CD14-positive monocyte (primary cell): ENCODE results near the gene TJAP1. TPM values are rescaled to one million over a fixed set of nuclear protein-coding genes. Genes with fewer than 3 reads are reported as not detected.

Experiments used
- DNase-seq, 3 donors: peaks; one replicate each; pipeline ENCODE4 v3.0.0-alpha.2; 2011 to 2022
- H2AFZ ChIP-seq: 2 replicates; pipeline ENCODE4 v1.6.0; 2012; ENCODE audit warnings: mild to moderate bottlenecking, low read depth, low read length, inconsistent platforms; ENCODE audit not compliant: insufficient read depth, poor library complexity, severe bottlenecking
- H3K27ac ChIP-seq, 2 donors: 1 replicate in 1 of 2; 2 replicates in 1 of 2; pipeline ENCODE4 v1.5.1; 2012 to 2013; ENCODE audit warnings: low read length in 2 of 2, control low read depth in 1 of 2, inconsistent platforms in 1 of 2, low read depth in 1 of 2, mild to moderate bottlenecking in 1 of 2
- H3K27me3 ChIP-seq, 2 donors: one replicate each; pipeline versions ENCODE4 v1.6.0 to v1.6.1; 2011 to 2013; ENCODE audit warnings: low read length in 2 of 2; ENCODE audit not compliant: control insufficient read depth in 2 of 2, insufficient read depth in 2 of 2
- H3K36me3 ChIP-seq, 2 donors: replicated peaks in 1 of 2; 1 replicate in 1 of 2; 2 replicates in 1 of 2; pipeline versions ENCODE4 v1.5.1 to v1.6.1; 2012 to 2013; ENCODE audit warnings: low read length in 2 of 2, control low read depth in 1 of 2, inconsistent platforms in 1 of 2, mild to moderate bottlenecking in 1 of 2; ENCODE audit not compliant: insufficient read depth in 2 of 2, control insufficient read depth in 1 of 2
- H3K4me1 ChIP-seq, 2 donors: 1 replicate in 1 of 2; 2 replicates in 1 of 2; pipeline versions ENCODE4 v1.5.1 to v1.6.1; 2012 to 2013; ENCODE audit warnings: low read length in 2 of 2, control low read depth in 1 of 2, inconsistent platforms in 1 of 2, mild to moderate bottlenecking in 1 of 2, moderate library complexity in 1 of 2; ENCODE audit not compliant: insufficient read depth in 2 of 2, control insufficient read depth in 1 of 2
- H3K4me2 ChIP-seq: replicated peaks from 2 replicates; pipeline ENCODE3; 2012; ENCODE audit warnings: low read length, moderate library complexity, mild to moderate bottlenecking; ENCODE audit not compliant: poor library complexity, severe bottlenecking; ENCODE audit errors: extremely low read depth
- H3K4me3 ChIP-seq, 3 experiments: fragments of 200-600 bp in 1 of 3; sonication (generic) in 1 of 3; replicated peaks in 1 of 3; 1 replicate in 2 of 3; 2 replicates in 1 of 3; pipeline ENCODE4 v1.5.1; 2011 to 2013; ENCODE audit warnings: low read length in 3 of 3, mild to moderate bottlenecking in 3 of 3, control low read depth in 2 of 3, low read depth in 2 of 3, inconsistent platforms in 1 of 3, moderate library complexity in 1 of 3
- H3K79me2 ChIP-seq: 2 replicates; pipeline ENCODE4 v1.6.0; 2012; ENCODE audit warnings: mild to moderate bottlenecking, control low read depth, inconsistent platforms, low read length, moderate library complexity; ENCODE audit not compliant: insufficient read depth
- H3K9ac ChIP-seq: 2 replicates; pipeline ENCODE4 v1.6.0; 2017; ENCODE audit warnings: low read length, mild to moderate bottlenecking; ENCODE audit not compliant: insufficient read depth, poor library complexity, severe bottlenecking
- H3K9me3 ChIP-seq, 2 donors: replicated peaks in 1 of 2; 1 replicate in 1 of 2; 2 replicates in 1 of 2; pipeline versions ENCODE4 v1.5.1 to v1.6.1; 2012 to 2013; ENCODE audit warnings: low read length in 2 of 2, control low read depth in 1 of 2; ENCODE audit not compliant: control insufficient read depth in 1 of 2, insufficient read depth in 1 of 2
- H4K20me1 ChIP-seq: 2 replicates; pipeline ENCODE4 v1.6.0; 2012; ENCODE audit warnings: mild to moderate bottlenecking, low read length, control low read depth, moderate library complexity; ENCODE audit not compliant: insufficient read depth
- H3K27ac Mint-ChIP-seq, 7 donors: one replicate each; pipeline ENCODE4 v1.8.0; 2020; ENCODE audit warnings: mild to moderate bottlenecking in 7 of 7, mixed read lengths in 7 of 7, moderate library complexity in 6 of 7, inconsistent platforms in 2 of 7
- H3K27me3 Mint-ChIP-seq, 3 donors: one replicate each; pipeline ENCODE4 v1.8.0; 2021 to 2022; ENCODE audit warnings: low read depth in 3 of 3, mild to moderate bottlenecking in 3 of 3, mixed read lengths in 3 of 3, moderate library complexity in 3 of 3, inconsistent platforms in 1 of 3
- H3K36me3 Mint-ChIP-seq, 2 donors: one replicate each; pipeline ENCODE4 v1.8.0; 2020; ENCODE audit warnings: mixed read lengths in 2 of 2, inconsistent platforms in 1 of 2, mild to moderate bottlenecking in 1 of 2
- H3K4me1 Mint-ChIP-seq: one replicate; pipeline ENCODE4 v1.8.0; 2020; ENCODE audit warnings: mild to moderate bottlenecking, mixed read lengths
- H3K4me3 Mint-ChIP-seq, 2 donors: one replicate each; pipeline ENCODE4 v1.8.0; 2020; ENCODE audit warnings: mild to moderate bottlenecking in 2 of 2, mixed read lengths in 2 of 2, moderate library complexity in 1 of 2
- H3K9me3 Mint-ChIP-seq, 7 donors: one replicate each; pipeline ENCODE4 v1.8.0; 2020 to 2022; ENCODE audit warnings: mixed read lengths in 7 of 7, mild to moderate bottlenecking in 6 of 7, moderate library complexity in 6 of 7, inconsistent platforms in 2 of 7
- WGBS: methylation state at CpG from one replicate; pipeline ENCODE4 v1.1.5; 2013; ENCODE audit warnings: missing lambda C conversion rate; ENCODE audit not compliant: insufficient coverage; 5-methylcytosine and 5-hydroxymethylcytosine counted together
- intact Hi-C, 2 donors: fragments of 100-400 bp; cut with micrococcal nuclease; formaldehyde crosslinking; loops; one replicate each; pipeline versions ENCODE4 v1.15.0 to v1.15.1; 2023
- polyA plus RNA-seq, 3 donors: library from polyadenylated mRNA; depleted of rRNA in 1 of 3; unstranded in 2 of 3; stranded (reverse) in 1 of 3; fragments of 300-500 nt in 2 of 3; fragments of >200 nt in 1 of 3; fragmentation: Illumina TruSeq in 2 of 3; gene quantifications; 1 replicate in 2 of 3; 2 replicates in 1 of 3; pipeline ENCODE4 v1.2.3, GENCODE V29; 2012 to 2021
- TF ChIP-seq, protein P1 (sequence below): fragments of 200-600 bp; IDR thresholded peaks from one replicate; pipeline ENCODE4 v1.8.0; 2022; ENCODE audit warnings: antibody characterized with exemption, mild to moderate bottlenecking

The TJAP1 gene
- polyA plus RNA-seq, 3 donors, result 3.2 to 43.4 (median 3.2) TPM

DNA sequence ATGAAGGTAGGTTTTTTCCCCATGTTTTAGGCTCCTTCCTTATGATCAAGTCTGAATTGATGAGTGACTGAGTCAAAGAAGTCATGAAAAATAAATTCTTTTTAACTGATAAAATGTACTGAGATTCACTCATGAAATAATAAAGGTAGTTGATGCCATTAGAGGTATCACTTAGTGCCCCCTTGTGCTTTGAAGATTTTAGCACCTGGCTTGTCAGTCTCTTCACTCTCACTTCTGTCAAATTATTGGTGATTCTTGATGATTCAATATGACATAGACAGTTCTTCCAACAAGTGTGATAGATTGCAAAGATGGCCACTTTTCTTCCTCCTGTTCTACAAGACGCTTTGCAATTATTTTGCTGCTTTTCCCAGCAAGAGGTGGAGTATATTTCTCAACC lies 17.8 kb upstream of the TJAP1 start:
- Mint-ChIP-seq H3K4me3 (no peak overlapping the region), H3K9me3 (peaks cover 0 to 28% (median 7%) of the 10 kb centered on the region in 7 donors), H3K36me3 (peaks cover 2 to 9% of the 10 kb centered on the region in 2 donors), H3K4me1 (peaks cover 7% of the 10 kb centered on the region), H3K27me3 (peaks cover 56 to 67% (median 57%) of the 10 kb centered on the region in 3 donors), H3K27ac (no peak overlapping the region)
- Histone ChIP-seq H4K20me1 (no peaks in the 10 kb centered on the region), H3K4me2 (no peak overlapping the region), H3K4me1 (peaks cover 12 to 16% of the 10 kb centered on the region in 2 donors), H2AFZ (no peak overlapping the region), H3K4me3 (no peak overlapping the region), H3K27ac (no peak overlapping the region), H3K9me3 (no peaks in the 10 kb centered on the region), H3K36me3 (no peaks in the 10 kb centered on the region), H3K27me3 (peaks cover 17 to 40% of the 10 kb centered on the region in 2 donors), H3K79me2 (no peaks in the 10 kb centered on the region), H3K9ac (no peak overlapping the region)
- intact Hi-C loops, result no loop called here
- TF ChIP-seq, protein P1, sequence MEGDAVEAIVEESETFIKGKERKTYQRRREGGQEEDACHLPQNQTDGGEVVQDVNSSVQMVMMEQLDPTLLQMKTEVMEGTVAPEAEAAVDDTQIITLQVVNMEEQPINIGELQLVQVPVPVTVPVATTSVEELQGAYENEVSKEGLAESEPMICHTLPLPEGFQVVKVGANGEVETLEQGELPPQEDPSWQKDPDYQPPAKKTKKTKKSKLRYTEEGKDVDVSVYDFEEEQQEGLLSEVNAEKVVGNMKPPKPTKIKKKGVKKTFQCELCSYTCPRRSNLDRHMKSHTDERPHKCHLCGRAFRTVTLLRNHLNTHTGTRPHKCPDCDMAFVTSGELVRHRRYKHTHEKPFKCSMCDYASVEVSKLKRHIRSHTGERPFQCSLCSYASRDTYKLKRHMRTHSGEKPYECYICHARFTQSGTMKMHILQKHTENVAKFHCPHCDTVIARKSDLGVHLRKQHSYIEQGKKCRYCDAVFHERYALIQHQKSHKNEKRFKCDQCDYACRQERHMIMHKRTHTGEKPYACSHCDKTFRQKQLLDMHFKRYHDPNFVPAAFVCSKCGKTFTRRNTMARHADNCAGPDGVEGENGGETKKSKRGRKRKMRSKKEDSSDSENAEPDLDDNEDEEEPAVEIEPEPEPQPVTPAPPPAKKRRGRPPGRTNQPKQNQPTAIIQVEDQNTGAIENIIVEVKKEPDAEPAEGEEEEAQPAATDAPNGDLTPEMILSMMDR, result no peak
- DNase-seq, result no peak
- WGBS, result no CpG with 5 or more reads among the region's 1 CpG

DNA sequence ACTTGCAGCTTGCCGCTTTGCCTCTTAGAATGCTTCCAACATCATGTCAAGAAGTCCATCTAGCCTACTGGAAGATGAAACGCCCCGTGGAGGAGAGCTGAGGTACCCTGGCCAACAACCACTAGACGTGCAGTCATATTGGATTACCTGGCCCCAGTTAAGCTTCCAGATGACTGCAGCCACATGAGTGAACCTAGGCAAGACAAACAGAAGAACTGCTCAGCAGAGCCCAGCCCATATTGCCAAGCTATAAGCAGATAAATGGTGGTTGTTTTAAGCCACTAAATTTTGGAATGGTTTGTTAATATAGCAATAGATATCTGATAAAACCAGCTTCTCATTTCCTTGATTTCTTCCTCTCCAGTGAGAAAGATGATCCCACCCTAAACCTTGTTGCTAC lies 17.3 kb upstream of the TJAP1 start:
- H4K20me1 ChIP-seq, result no peaks in the 10 kb centered on the region
- H3K27me3 ChIP-seq, result peaks cover 17 to 35% of the 10 kb centered on the region in 2 donors
- H3K27me3 Mint-ChIP-seq, result peaks cover 51 to 66% (median 54%) of the 10 kb centered on the region in 3 donors
- H3K4me3 Mint-ChIP-seq, result no peak overlapping the region
- TF ChIP-seq, protein P1, result no peak
- H3K4me1 ChIP-seq, result peaks cover 8 to 11% of the 10 kb centered on the region in 2 donors
- peaks cover 0 to 23% (median 7%) of the 10 kb centered on the region in 7 donors for H3K9me3 Mint-ChIP-seq
- DNase-seq, result no peak
- no peak overlapping the region for H3K4me2 ChIP-seq
- H3K9ac ChIP-seq, result no peak overlapping the region
- 84% methylated on average over 3 of the region's 4 CpGs for WGBS
- H3K9me3 ChIP-seq, result no peaks in the 10 kb centered on the region
- no peaks in the 10 kb centered on the region for H3K36me3 ChIP-seq
- H3K36me3 Mint-ChIP-seq, result peaks cover 0 to 9% of the 10 kb centered on the region in 2 donors
- H3K4me1 Mint-ChIP-seq, result peaks cover 7% of the 10 kb centered on the region
- H2AFZ ChIP-seq, result no peak overlapping the region
- intact Hi-C loops, result no loop called here
- no peak overlapping the region for H3K4me3 ChIP-seq
- no peak overlapping the region for H3K27ac ChIP-seq
- H3K27ac Mint-ChIP-seq, result no peak overlapping the region
- H3K79me2 ChIP-seq, result no peaks in the 10 kb centered on the region
